Stimulated activated CD4-positive, alpha-beta T cell treated with anti-CD3 and anti-CD28 coated beads, TNF-alpha, amount 100 ng/mL, for 24 hours (primary cell): ENCODE data around the gene ZNF446.
"Not testable (repeated sequence)": the region's sequence is repeated elsewhere in the genome, so short reads cannot be mapped to it uniquely, and the experiment has no call there.

Experiments used
- DNase-seq, 3 experiments: peaks; one replicate each; pipeline ENCODE4 v3.0.0-alpha.2; 2020; ENCODE audit warnings: low read depth in 3 of 3

The ZNF446 gene

GRCh38 chr19:58475714-58476497, at the start of gene ZNF446:
ZNF446 (plus strand) TSS chr19:58476352; CDS start chr19:58477219, 867 bp downstream.
- peak; percentile 89 to 94 (median 93) for DNase-seq

- DNase-seq = no peak
These were observed 47.5 kb upstream of the ZNF446 start for GRCh38 chr19:58428617-58429016.

- no peak for DNase-seq
These were observed 46.4 kb upstream of the ZNF446 start for GRCh38 chr19:58429745-58430144.

GRCh38 chr19:58434217-58434616, 41.9 kb upstream of the ZNF446 start:
- DNase-seq = no peak

GRCh38 chr19:58439576-58440554, 36.3 kb upstream of the ZNF446 start, which contains the start of gene ZNF132:
ZNF132 (minus strand) TSS chr19:58440153; CDS start chr19:58439821, 332 bp downstream.
- DNase-seq = peak; percentile 82 to 92 (median 92)

GRCh38 chr19:58440556-58440955, 35.6 kb upstream of the ZNF446 start:
- DNase-seq = no peak

GRCh38 chr19:58442986-58443385, 33.2 kb upstream of the ZNF446 start:
- not testable (repeated sequence) for DNase-seq

GRCh38 chr19:58448860-58449259, 27.3 kb upstream of the ZNF446 start:
- not testable (repeated sequence) for DNase-seq

- not testable (repeated sequence) for DNase-seq
These were observed 26.2 kb upstream of the ZNF446 start for GRCh38 chr19:58449980-58450379.

- no peak for DNase-seq
These were observed 25.2 kb upstream of the ZNF446 start for GRCh38 chr19:58450856-58451357.

- peak; percentile 93 to 97 (median 95) for DNase-seq
These were observed 24.6 kb upstream of the ZNF446 start, which contains the start of gene ZNF324B for GRCh38 chr19:58451358-58452101. ZNF324B (plus strand) TSS chr19:58451622; CDS start chr19:58453702, 2,080 bp downstream.

GRCh38 chr19:58453743-58454142, 22.4 kb upstream of the ZNF446 start:
- DNase-seq = no peak

- DNase-seq = no peak
These were observed 20.8 kb upstream of the ZNF446 start for GRCh38 chr19:58455306-58455705.

- DNase-seq = no peak
These were observed 20.0 kb upstream of the ZNF446 start for GRCh38 chr19:58456111-58456510.

- DNase-seq = no peak
These were observed 16.1 kb upstream of the ZNF446 start for GRCh38 chr19:58460039-58460438.

- no peak for DNase-seq
These were observed 9.9 kb upstream of the ZNF446 start for GRCh38 chr19:58466089-58466759.

- peak; percentile 95 to 98 (median 97) for DNase-seq
These were observed 9.2 kb upstream of the ZNF446 start, which contains the start of gene ZNF324 for GRCh38 chr19:58466760-58467589. ZNF324 (plus strand) TSS chr19:58467080; CDS start chr19:58469186, 2,106 bp downstream.

- no peak for DNase-seq
These were observed 7.8 kb upstream of the ZNF446 start for GRCh38 chr19:58468216-58468839.
